CD14-positive monocyte (primary cell): ENCODE results near the gene KIF25. TPM values are rescaled to one million over a fixed set of nuclear protein-coding genes. Genes with fewer than 3 reads are reported as not detected.

Experiments
- DNase-seq, 3 donors: peaks; one replicate each; pipeline ENCODE4 v3.0.0-alpha.2; 2011 to 2022
- H2AFZ ChIP-seq: 2 replicates; pipeline ENCODE4 v1.6.0; 2012; ENCODE audit warnings: mild to moderate bottlenecking, low read depth, low read length, inconsistent platforms; ENCODE audit not compliant: insufficient read depth, poor library complexity, severe bottlenecking
- H3K27ac ChIP-seq, 2 donors: 1 replicate in 1 of 2; 2 replicates in 1 of 2; pipeline ENCODE4 v1.5.1; 2012 to 2013; ENCODE audit warnings: low read length in 2 of 2, control low read depth in 1 of 2, inconsistent platforms in 1 of 2, low read depth in 1 of 2, mild to moderate bottlenecking in 1 of 2
- H3K27me3 ChIP-seq, 2 donors: one replicate each; pipeline versions ENCODE4 v1.6.0 to v1.6.1; 2011 to 2013; ENCODE audit warnings: low read length in 2 of 2; ENCODE audit not compliant: control insufficient read depth in 2 of 2, insufficient read depth in 2 of 2
- H3K36me3 ChIP-seq, 2 donors: replicated peaks in 1 of 2; 1 replicate in 1 of 2; 2 replicates in 1 of 2; pipeline versions ENCODE4 v1.5.1 to v1.6.1; 2012 to 2013; ENCODE audit warnings: low read length in 2 of 2, control low read depth in 1 of 2, inconsistent platforms in 1 of 2, mild to moderate bottlenecking in 1 of 2; ENCODE audit not compliant: insufficient read depth in 2 of 2, control insufficient read depth in 1 of 2
- H3K4me1 ChIP-seq, 2 donors: 1 replicate in 1 of 2; 2 replicates in 1 of 2; pipeline versions ENCODE4 v1.5.1 to v1.6.1; 2012 to 2013; ENCODE audit warnings: low read length in 2 of 2, control low read depth in 1 of 2, inconsistent platforms in 1 of 2, mild to moderate bottlenecking in 1 of 2, moderate library complexity in 1 of 2; ENCODE audit not compliant: insufficient read depth in 2 of 2, control insufficient read depth in 1 of 2
- H3K4me2 ChIP-seq: replicated peaks from 2 replicates; pipeline ENCODE3; 2012; ENCODE audit warnings: low read length, moderate library complexity, mild to moderate bottlenecking; ENCODE audit not compliant: poor library complexity, severe bottlenecking; ENCODE audit errors: extremely low read depth
- H3K4me3 ChIP-seq, 3 experiments: fragments of 200-600 bp in 1 of 3; sonication (generic) in 1 of 3; replicated peaks in 1 of 3; 1 replicate in 2 of 3; 2 replicates in 1 of 3; pipeline ENCODE4 v1.5.1; 2011 to 2013; ENCODE audit warnings: low read length in 3 of 3, mild to moderate bottlenecking in 3 of 3, control low read depth in 2 of 3, low read depth in 2 of 3, inconsistent platforms in 1 of 3, moderate library complexity in 1 of 3
- H3K79me2 ChIP-seq: 2 replicates; pipeline ENCODE4 v1.6.0; 2012; ENCODE audit warnings: mild to moderate bottlenecking, control low read depth, inconsistent platforms, low read length, moderate library complexity; ENCODE audit not compliant: insufficient read depth
- H3K9ac ChIP-seq: 2 replicates; pipeline ENCODE4 v1.6.0; 2017; ENCODE audit warnings: low read length, mild to moderate bottlenecking; ENCODE audit not compliant: insufficient read depth, poor library complexity, severe bottlenecking
- H3K9me3 ChIP-seq, 2 donors: replicated peaks in 1 of 2; 1 replicate in 1 of 2; 2 replicates in 1 of 2; pipeline versions ENCODE4 v1.5.1 to v1.6.1; 2012 to 2013; ENCODE audit warnings: low read length in 2 of 2, control low read depth in 1 of 2; ENCODE audit not compliant: control insufficient read depth in 1 of 2, insufficient read depth in 1 of 2
- H4K20me1 ChIP-seq: 2 replicates; pipeline ENCODE4 v1.6.0; 2012; ENCODE audit warnings: mild to moderate bottlenecking, low read length, control low read depth, moderate library complexity; ENCODE audit not compliant: insufficient read depth
- H3K27ac Mint-ChIP-seq, 7 donors: one replicate each; pipeline ENCODE4 v1.8.0; 2020; ENCODE audit warnings: mild to moderate bottlenecking in 7 of 7, mixed read lengths in 7 of 7, moderate library complexity in 6 of 7, inconsistent platforms in 2 of 7
- H3K27me3 Mint-ChIP-seq, 3 donors: one replicate each; pipeline ENCODE4 v1.8.0; 2021 to 2022; ENCODE audit warnings: low read depth in 3 of 3, mild to moderate bottlenecking in 3 of 3, mixed read lengths in 3 of 3, moderate library complexity in 3 of 3, inconsistent platforms in 1 of 3
- H3K36me3 Mint-ChIP-seq, 2 donors: one replicate each; pipeline ENCODE4 v1.8.0; 2020; ENCODE audit warnings: mixed read lengths in 2 of 2, inconsistent platforms in 1 of 2, mild to moderate bottlenecking in 1 of 2
- H3K4me1 Mint-ChIP-seq: one replicate; pipeline ENCODE4 v1.8.0; 2020; ENCODE audit warnings: mild to moderate bottlenecking, mixed read lengths
- H3K4me3 Mint-ChIP-seq, 2 donors: one replicate each; pipeline ENCODE4 v1.8.0; 2020; ENCODE audit warnings: mild to moderate bottlenecking in 2 of 2, mixed read lengths in 2 of 2, moderate library complexity in 1 of 2
- H3K9me3 Mint-ChIP-seq, 7 donors: one replicate each; pipeline ENCODE4 v1.8.0; 2020 to 2022; ENCODE audit warnings: mixed read lengths in 7 of 7, mild to moderate bottlenecking in 6 of 7, moderate library complexity in 6 of 7, inconsistent platforms in 2 of 7
- CTCF ChIP-seq: fragments of 200-600 bp; IDR thresholded peaks from one replicate; pipeline ENCODE4 v1.8.0; 2022; ENCODE audit warnings: antibody characterized with exemption, mild to moderate bottlenecking
- WGBS: methylation state at CpG from one replicate; pipeline ENCODE4 v1.1.5; 2013; ENCODE audit warnings: missing lambda C conversion rate; ENCODE audit not compliant: insufficient coverage; 5-methylcytosine and 5-hydroxymethylcytosine counted together
- intact Hi-C, 2 donors: fragments of 100-400 bp; cut with micrococcal nuclease; formaldehyde crosslinking; loops; one replicate each; pipeline versions ENCODE4 v1.15.0 to v1.15.1; 2023
- polyA plus RNA-seq, 3 donors: library from polyadenylated mRNA; depleted of rRNA in 1 of 3; unstranded in 2 of 3; stranded (reverse) in 1 of 3; fragments of 300-500 nt in 2 of 3; fragments of >200 nt in 1 of 3; fragmentation: Illumina TruSeq in 2 of 3; gene quantifications; 1 replicate in 2 of 3; 2 replicates in 1 of 3; pipeline ENCODE4 v1.2.3, GENCODE V29; 2012 to 2021

Gene KIF25
- polyA plus RNA-seq, 3 donors: not detected

GRCh38 chr6:168073937-168074730 is 76.7 kb downstream of the KIF25 start:
- H4K20me1 ChIP-seq: no peaks in the 10 kb centered on the region
- no peaks in the 10 kb centered on the region for H3K4me1 ChIP-seq
- H3K27ac ChIP-seq: no peak overlapping the region
- no peak for TF ChIP-seq CTCF
- H3K27me3 ChIP-seq: no peaks in the 10 kb centered on the region
- Mint-ChIP-seq H3K4me3 (no peak overlapping the region), H3K27me3 (peaks cover 0 to 2% (median 1%) of the 10 kb centered on the region in 3 donors), H3K27ac (no peak overlapping the region), H3K9me3 (peaks cover 2 to 8% (median 6%) of the 10 kb centered on the region in 7 donors), H3K4me1 (no peaks in the 10 kb centered on the region), H3K36me3 (no peaks in the 10 kb centered on the region)
- H3K4me3 ChIP-seq: no peak overlapping the region
- no peak overlapping the region for H3K9ac ChIP-seq
- H3K9me3 ChIP-seq: peaks cover 14 to 24% of the 10 kb centered on the region in 2 donors
- H2AFZ ChIP-seq: no peak overlapping the region
- no peak overlapping the region for H3K4me2 ChIP-seq
- no peaks in the 10 kb centered on the region for H3K36me3 ChIP-seq
- H3K79me2 ChIP-seq: no peaks in the 10 kb centered on the region
- intact Hi-C loops: no loop called here
- DNase-seq: no peak
- 91% methylated on average over 11 of the region's 13 CpGs for WGBS

- H3K27me3 ChIP-seq: no peaks in the 10 kb centered on the region
- Mint-ChIP-seq H3K27me3 (peaks cover 0 to 1% (median 0%) of the 10 kb centered on the region in 3 donors), H3K9me3 (peaks cover 0 to 8% (median 4%) of the 10 kb centered on the region in 7 donors), H3K27ac (no peak overlapping the region), H3K4me3 (no peak overlapping the region), H3K4me1 (no peaks in the 10 kb centered on the region), H3K36me3 (no peaks in the 10 kb centered on the region)
- no peak overlapping the region for H3K4me3 ChIP-seq
- H3K9ac ChIP-seq: no peak overlapping the region
- no peaks in the 10 kb centered on the region for H3K4me1 ChIP-seq
- H3K27ac ChIP-seq: no peak overlapping the region
- intact Hi-C loops: no loop called here
- H3K79me2 ChIP-seq: no peaks in the 10 kb centered on the region
- H2AFZ ChIP-seq: no peak overlapping the region
- H3K9me3 ChIP-seq: peaks cover 14 to 24% of the 10 kb centered on the region in 2 donors
- DNase-seq: no peak
- no peak for TF ChIP-seq CTCF
- H3K4me2 ChIP-seq: no peak overlapping the region
- H3K36me3 ChIP-seq: no peaks in the 10 kb centered on the region
- 97% methylated on average over 8 of the region's 13 CpGs for WGBS
- no peaks in the 10 kb centered on the region for H4K20me1 ChIP-seq
These were observed 77.7 kb downstream of the KIF25 start for GRCh38 chr6:168075216-168075615.
